ENCODE data around the gene TTI1. TPM values are rescaled to one million over a fixed set of nuclear protein-coding genes. Genes with fewer than 3 reads are reported as not detected.

TTI1 gene
- polyA plus RNA-seq, 3 donors, result 6.4 to 9.1 (median 8.8) TPM

GRCh38 chr20:37987602-37988290, 45.5 kb downstream of the TTI1 start:
- Histone ChIP-seq H4K20me1 (ENCODE audit: insufficient read depth, low read length) (no peaks in the 10 kb centered on the region), H3K79me2 (ENCODE audit: insufficient read depth, low read length) (no peaks in the 10 kb centered on the region), H3K27ac (ENCODE audit: low read depth in 1 of 2, low read length in 2 of 2) (no peak overlapping the region), H3K4me2 (replicated peaks; ENCODE audit: extremely low read depth, low read length, poor library complexity, severe bottlenecking) (no peak overlapping the region), H3K9me3 (replicated peaks in 1 of 2; ENCODE audit: control insufficient read depth in 1 of 2, insufficient read depth in 1 of 2, low read length in 2 of 2) (no peaks in the 10 kb centered on the region), H3K4me3 (replicated peaks in 1 of 3; ENCODE audit: low read depth in 2 of 3, low read length in 3 of 3) (no peak overlapping the region), H3K36me3 (replicated peaks in 1 of 2; ENCODE audit: control insufficient read depth in 1 of 2, insufficient read depth in 2 of 2, low read length in 2 of 2) (peaks cover 24 to 60% of the 10 kb centered on the region in 2 donors), H3K9ac (ENCODE audit: insufficient read depth, low read length, poor library complexity, severe bottlenecking) (no peak overlapping the region), H3K27me3 (ENCODE audit: control insufficient read depth in 2 of 2, insufficient read depth in 2 of 2, low read length in 2 of 2) (no peaks in the 10 kb centered on the region), H2AFZ (ENCODE audit: insufficient read depth, low read depth, low read length, poor library complexity, severe bottlenecking) (no peak overlapping the region), H3K4me1 (ENCODE audit: control insufficient read depth in 1 of 2, insufficient read depth in 2 of 2, low read length in 2 of 2) (peaks cover 29 to 30% of the 10 kb centered on the region in 2 donors)
- TF ChIP-seq CTCF (IDR thresholded peaks at IDR 0.05), result no peak
- peaks cover 0 to 3% (median 1%) of the 10 kb centered on the region in 3 donors for H3K27me3 Mint-ChIP-seq (ENCODE audit: low read depth in 3 of 3)
- H3K9me3 Mint-ChIP-seq, result no peaks in the 10 kb centered on the region
- H3K4me3 Mint-ChIP-seq, result peak overlapping the region in 1 of 2 donors; percentile 34
- intact Hi-C loops (cut with micrococcal nuclease), result no loop called here
- H3K36me3 Mint-ChIP-seq, result peaks cover 65 to 74% of the 10 kb centered on the region in 2 donors
- peaks cover 31% of the 10 kb centered on the region for H3K4me1 Mint-ChIP-seq
- peak overlapping the region in 4 of 7 donors; percentile 22 to 53 (median 36) for H3K27ac Mint-ChIP-seq
- DNase-seq, result no peak
- 97% methylated on average over 11 of the region's 12 CpGs for WGBS (ENCODE audit: insufficient coverage)

GRCh38 chr20:37986873-37987601, 46.2 kb downstream of the TTI1 start:
- no peak overlapping the region for H2AFZ ChIP-seq (ENCODE audit: insufficient read depth, low read depth, low read length, poor library complexity, severe bottlenecking)
- Mint-ChIP-seq H3K4me3 (peak overlapping the region in 1 of 2 donors; percentile 34), H3K4me1 (peaks cover 29% of the 10 kb centered on the region), H3K27me3 (ENCODE audit: low read depth in 3 of 3) (peaks cover 0 to 3% (median 1%) of the 10 kb centered on the region in 3 donors), H3K27ac (peak overlapping the region in 4 of 7 donors; percentile 18 to 68 (median 40)), H3K36me3 (peaks cover 66 to 74% of the 10 kb centered on the region in 2 donors), H3K9me3 (no peaks in the 10 kb centered on the region)
- 98% methylated on average over 9 of the region's 9 CpGs for WGBS (ENCODE audit: insufficient coverage)
- H3K36me3 ChIP-seq (replicated peaks in 1 of 2; ENCODE audit: control insufficient read depth in 1 of 2, insufficient read depth in 2 of 2, low read length in 2 of 2), result peaks cover 24 to 61% of the 10 kb centered on the region in 2 donors
- TF ChIP-seq CTCF (IDR thresholded peaks at IDR 0.05), result no peak
- no peaks in the 10 kb centered on the region for H3K9me3 ChIP-seq (replicated peaks in 1 of 2; ENCODE audit: control insufficient read depth in 1 of 2, insufficient read depth in 1 of 2, low read length in 2 of 2)
- no peaks in the 10 kb centered on the region for H3K79me2 ChIP-seq (ENCODE audit: insufficient read depth, low read length)
- H4K20me1 ChIP-seq (ENCODE audit: insufficient read depth, low read length), result no peaks in the 10 kb centered on the region
- no peak overlapping the region for H3K4me2 ChIP-seq (replicated peaks; ENCODE audit: extremely low read depth, low read length, poor library complexity, severe bottlenecking)
- intact Hi-C loops (cut with micrococcal nuclease), result no loop called here
- H3K4me3 ChIP-seq (replicated peaks in 1 of 3; ENCODE audit: low read depth in 2 of 3, low read length in 3 of 3), result no peak overlapping the region
- peaks cover 29 to 30% of the 10 kb centered on the region in 2 donors for H3K4me1 ChIP-seq (ENCODE audit: control insufficient read depth in 1 of 2, insufficient read depth in 2 of 2, low read length in 2 of 2)
- H3K9ac ChIP-seq (ENCODE audit: insufficient read depth, low read length, poor library complexity, severe bottlenecking), result no peak overlapping the region
- no peaks in the 10 kb centered on the region for H3K27me3 ChIP-seq (ENCODE audit: control insufficient read depth in 2 of 2, insufficient read depth in 2 of 2, low read length in 2 of 2)
- H3K27ac ChIP-seq (ENCODE audit: low read depth in 1 of 2, low read length in 2 of 2), result no peak overlapping the region
- no peak for DNase-seq
